ENCODE measurements around the gene MYO1D.

The MYO1D gene

DNA sequence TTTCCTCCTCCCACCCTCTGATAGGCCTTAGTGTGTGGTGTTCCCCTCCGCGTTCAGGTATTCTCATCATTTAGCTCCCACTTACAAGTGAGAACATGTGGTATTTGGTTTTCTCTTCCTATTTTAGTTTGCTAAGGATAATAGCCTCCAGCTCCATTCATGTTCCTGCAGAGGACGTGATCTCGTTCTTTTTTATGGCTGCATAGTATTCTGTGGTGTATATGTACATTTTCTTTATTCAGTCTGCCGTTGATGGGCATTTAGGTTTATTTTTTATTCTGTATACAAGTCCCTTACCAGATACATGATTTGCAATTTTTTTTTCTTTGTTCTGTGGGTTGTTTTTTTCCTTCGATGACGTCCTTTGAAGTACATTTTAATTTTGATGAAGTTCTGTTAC lies 409.0 kb downstream of the MYO1D start:
- no peak for DNase-seq
- TF ChIP-seq, protein P1, sequence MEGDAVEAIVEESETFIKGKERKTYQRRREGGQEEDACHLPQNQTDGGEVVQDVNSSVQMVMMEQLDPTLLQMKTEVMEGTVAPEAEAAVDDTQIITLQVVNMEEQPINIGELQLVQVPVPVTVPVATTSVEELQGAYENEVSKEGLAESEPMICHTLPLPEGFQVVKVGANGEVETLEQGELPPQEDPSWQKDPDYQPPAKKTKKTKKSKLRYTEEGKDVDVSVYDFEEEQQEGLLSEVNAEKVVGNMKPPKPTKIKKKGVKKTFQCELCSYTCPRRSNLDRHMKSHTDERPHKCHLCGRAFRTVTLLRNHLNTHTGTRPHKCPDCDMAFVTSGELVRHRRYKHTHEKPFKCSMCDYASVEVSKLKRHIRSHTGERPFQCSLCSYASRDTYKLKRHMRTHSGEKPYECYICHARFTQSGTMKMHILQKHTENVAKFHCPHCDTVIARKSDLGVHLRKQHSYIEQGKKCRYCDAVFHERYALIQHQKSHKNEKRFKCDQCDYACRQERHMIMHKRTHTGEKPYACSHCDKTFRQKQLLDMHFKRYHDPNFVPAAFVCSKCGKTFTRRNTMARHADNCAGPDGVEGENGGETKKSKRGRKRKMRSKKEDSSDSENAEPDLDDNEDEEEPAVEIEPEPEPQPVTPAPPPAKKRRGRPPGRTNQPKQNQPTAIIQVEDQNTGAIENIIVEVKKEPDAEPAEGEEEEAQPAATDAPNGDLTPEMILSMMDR (IDR thresholded peaks at IDR 0.05; ENCODE audit: low read depth, low read length), result no peak
- H3K4me3 ChIP-seq (ENCODE audit: low read depth, low read length), result no peak overlapping the region
- no peaks in the 10 kb centered on the region for H3K27me3 ChIP-seq
- peaks cover 20% of the 10 kb centered on the region for H3K36me3 ChIP-seq
- no peaks in the 10 kb centered on the region for H3K4me1 ChIP-seq
- no peaks in the 10 kb centered on the region for H3K9me3 ChIP-seq

DNA sequence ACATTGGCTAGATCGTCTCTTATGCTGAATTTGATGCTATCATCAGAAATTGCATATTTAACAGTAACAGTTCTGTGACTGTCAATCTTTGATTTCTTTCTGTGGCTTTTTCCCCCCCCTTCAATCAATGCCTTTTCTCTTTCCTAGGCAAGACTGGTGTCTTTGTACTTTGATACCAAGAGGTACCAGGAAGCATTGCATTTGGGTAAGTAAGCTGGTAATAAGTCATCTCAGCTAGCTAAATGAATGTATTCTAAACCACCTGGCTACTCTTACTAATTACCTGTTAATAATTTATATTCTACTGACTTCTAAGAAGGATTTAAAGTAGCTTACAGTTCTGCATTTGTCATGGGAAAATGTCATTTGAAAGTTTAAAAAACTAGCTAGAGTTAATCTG lies 412.6 kb downstream of the MYO1D start:
- DNase-seq, result no peak
- Histone ChIP-seq H3K27me3 (no peaks in the 10 kb centered on the region), H3K36me3 (peaks cover 13% of the 10 kb centered on the region), H3K4me3 (ENCODE audit: low read depth, low read length) (no peak overlapping the region), H3K4me1 (no peaks in the 10 kb centered on the region), H3K9me3 (no peaks in the 10 kb centered on the region)
- TF ChIP-seq, protein P1 (IDR thresholded peaks at IDR 0.05; ENCODE audit: low read depth, low read length), result no peak

DNA sequence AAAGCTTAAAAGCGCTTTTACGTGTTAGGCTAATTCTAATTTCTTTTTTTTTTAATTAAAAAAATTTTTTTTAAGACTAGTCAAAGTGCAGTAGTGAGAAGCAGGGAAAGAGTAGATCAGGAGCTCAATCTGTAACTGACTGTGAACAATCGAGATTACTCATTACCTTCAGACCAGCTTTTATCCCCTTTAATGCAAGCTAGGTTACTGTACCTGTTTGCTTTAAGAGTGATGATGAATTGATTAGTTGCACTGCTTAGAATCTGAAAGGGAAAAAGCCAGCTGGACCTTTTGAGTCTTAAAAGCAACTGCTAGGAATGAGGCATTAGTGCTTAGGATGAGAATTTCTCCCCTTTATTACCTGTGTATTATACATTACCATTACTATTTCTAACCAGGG lies 413.6 kb downstream of the MYO1D start:
- no peak for DNase-seq
- Histone ChIP-seq H3K9me3 (no peaks in the 10 kb centered on the region), H3K27me3 (no peaks in the 10 kb centered on the region), H3K36me3 (peaks cover 15% of the 10 kb centered on the region), H3K4me3 (ENCODE audit: low read depth, low read length) (no peak overlapping the region), H3K4me1 (no peaks in the 10 kb centered on the region)
- TF ChIP-seq, protein P1 (IDR thresholded peaks at IDR 0.05; ENCODE audit: low read depth, low read length), result no peak

DNA sequence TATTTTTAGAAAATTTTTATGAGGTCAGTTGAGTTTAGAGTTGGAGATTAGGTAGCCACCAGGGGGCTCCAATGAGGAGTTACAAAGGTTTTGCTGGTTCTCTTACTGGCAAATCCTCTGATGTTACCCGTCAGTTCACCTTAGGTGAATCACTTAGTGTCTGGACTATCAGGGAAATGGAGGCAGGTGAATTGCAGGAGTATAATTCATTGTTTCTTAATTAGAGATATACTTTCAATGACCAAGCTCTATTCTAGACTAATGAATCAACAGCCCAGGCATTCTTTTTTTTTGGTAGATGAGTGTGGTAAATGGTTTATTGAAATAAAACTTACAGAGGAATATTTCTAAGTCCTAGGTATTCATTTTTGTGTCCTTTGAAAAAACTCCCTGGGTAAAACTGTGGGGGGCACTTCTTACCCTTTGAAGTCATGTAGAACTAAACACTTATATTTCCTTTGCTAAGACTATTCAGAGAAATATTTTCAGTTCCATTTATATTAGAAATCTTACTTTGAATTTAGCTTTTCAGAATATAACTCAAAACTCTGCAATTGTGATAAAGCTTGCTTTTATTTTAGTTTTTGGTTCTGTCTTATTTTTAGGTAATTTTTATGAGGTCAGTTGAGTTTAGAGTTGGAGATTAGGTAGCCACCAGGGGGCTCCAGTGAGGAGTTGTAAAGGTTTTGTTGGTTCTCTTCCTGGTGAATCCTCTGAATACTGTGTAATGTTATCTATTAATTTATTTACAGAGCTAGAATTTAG lies 414.9 kb downstream of the MYO1D start:
- DNase-seq, result peak; percentile 57
- TF ChIP-seq, protein P1 (IDR thresholded peaks at IDR 0.05; ENCODE audit: low read depth, low read length), result peak; percentile 70
- peaks cover 11% of the 10 kb centered on the region for H3K36me3 ChIP-seq
- no peak overlapping the region for H3K4me3 ChIP-seq (ENCODE audit: low read depth, low read length)
- no peaks in the 10 kb centered on the region for H3K9me3 ChIP-seq
- H3K4me1 ChIP-seq, result no peaks in the 10 kb centered on the region
- no peaks in the 10 kb centered on the region for H3K27me3 ChIP-seq

DNA sequence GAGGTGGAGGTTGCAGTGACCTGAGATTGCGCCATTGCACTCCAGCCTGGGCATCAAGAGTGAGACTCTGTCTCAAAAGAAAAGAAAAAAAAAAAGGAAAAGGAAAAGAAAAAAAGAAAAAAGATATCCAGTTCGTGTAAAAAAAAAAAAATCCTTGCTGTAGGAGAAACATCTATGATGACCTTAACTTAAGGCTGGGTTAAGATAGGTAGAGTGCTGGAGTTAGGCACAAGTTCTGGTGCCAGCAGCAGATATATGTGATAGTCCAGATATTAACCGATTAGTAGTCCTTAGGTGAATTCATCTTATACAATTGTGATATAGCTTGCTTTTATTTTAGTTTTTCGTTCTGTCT lies 415.4 kb downstream of the MYO1D start:
- Histone ChIP-seq H3K4me1 (no peaks in the 10 kb centered on the region), H3K36me3 (peaks cover 13% of the 10 kb centered on the region), H3K9me3 (no peaks in the 10 kb centered on the region), H3K4me3 (ENCODE audit: low read depth, low read length) (no peak overlapping the region), H3K27me3 (no peaks in the 10 kb centered on the region)
- TF ChIP-seq, protein P1 (IDR thresholded peaks at IDR 0.05; ENCODE audit: low read depth, low read length), result no peak
- DNase-seq, result no peak

DNA sequence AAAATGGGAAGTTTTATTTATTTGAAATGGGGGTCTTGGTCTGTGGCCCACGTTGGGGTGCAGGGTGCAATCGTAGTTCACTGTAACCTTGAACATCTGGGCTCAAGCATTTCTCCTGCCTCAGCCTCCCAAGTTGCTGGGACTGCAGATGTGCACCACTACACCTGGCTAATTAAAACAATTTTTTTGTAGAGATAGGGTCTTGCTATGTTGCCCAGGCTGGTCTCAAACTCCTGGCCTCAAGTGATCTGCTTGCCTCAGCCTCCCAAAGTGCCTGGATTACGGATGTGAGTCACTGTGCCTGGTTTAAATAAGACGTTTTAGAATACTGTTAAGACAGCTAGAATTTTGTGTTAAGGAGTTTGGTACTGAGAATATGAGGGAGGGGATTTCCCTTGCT lies 416.9 kb downstream of the MYO1D start:
- no peaks in the 10 kb centered on the region for H3K27me3 ChIP-seq
- peaks cover 17% of the 10 kb centered on the region for H3K36me3 ChIP-seq
- H3K9me3 ChIP-seq, result no peaks in the 10 kb centered on the region
- TF ChIP-seq, protein P1 (IDR thresholded peaks at IDR 0.05; ENCODE audit: low read depth, low read length), result no peak
- H3K4me1 ChIP-seq, result no peaks in the 10 kb centered on the region
- no peak overlapping the region for H3K4me3 ChIP-seq (ENCODE audit: low read depth, low read length)
- DNase-seq, result no peak
